GM21576 (cell line): ENCODE data around the gene EDARADD.
"Not testable (repeated sequence)": the region's sequence is repeated elsewhere in the genome, so short reads cannot be mapped to it uniquely, and the experiment has no call there.

Experiments
- ATAC-seq: cut with Tn5 transposase; IDR thresholded peaks from one replicate; pipeline ENCODE4 v1.9.1; 2021; ENCODE audit warnings: mild to moderate bottlenecking, moderate library complexity; ENCODE audit not compliant: unreplicated experiment

EDARADD gene

DNA sequence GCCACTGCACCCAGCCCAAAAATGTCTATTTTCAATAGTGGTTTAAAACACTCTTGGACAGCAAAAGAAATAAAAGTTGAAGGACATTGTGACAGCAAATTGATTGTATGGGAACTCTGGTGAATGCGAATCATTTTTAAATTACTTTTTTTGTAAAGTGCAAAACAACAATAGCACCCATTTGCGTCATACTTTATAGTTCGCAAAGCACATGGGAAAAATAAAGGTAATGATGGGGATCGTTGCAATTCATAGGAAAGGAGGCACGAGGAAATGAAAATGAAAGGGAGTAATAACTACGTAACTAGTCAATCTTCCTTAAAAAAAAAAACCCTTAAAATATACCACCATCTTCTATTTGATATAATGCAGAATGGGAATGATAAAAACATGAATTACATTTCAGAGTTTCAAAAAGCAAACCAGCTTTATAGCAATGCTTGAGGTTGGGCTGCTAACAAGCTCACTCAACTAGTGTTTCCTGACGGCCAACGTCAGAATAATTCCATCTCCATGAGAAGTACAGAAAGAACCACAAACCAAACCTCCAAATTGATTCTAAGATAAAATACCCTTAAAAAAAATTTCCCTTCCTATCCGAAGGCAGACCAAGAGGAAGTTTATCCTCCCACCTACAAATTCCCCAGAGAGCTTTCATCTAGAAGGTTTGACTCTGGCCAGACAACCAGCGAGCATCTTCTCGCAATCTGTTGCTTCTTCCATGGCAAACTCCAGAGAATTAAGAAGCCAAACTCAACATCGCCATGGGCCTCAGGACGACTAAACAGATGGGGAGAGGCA lies at the start of gene EDARADD:
TSS of gene EDARADD (plus strand) at position 606 of the 801 bp plus-strand sequence. CDS start at position 765, 159 bp downstream.
- no peak for ATAC-seq

DNA sequence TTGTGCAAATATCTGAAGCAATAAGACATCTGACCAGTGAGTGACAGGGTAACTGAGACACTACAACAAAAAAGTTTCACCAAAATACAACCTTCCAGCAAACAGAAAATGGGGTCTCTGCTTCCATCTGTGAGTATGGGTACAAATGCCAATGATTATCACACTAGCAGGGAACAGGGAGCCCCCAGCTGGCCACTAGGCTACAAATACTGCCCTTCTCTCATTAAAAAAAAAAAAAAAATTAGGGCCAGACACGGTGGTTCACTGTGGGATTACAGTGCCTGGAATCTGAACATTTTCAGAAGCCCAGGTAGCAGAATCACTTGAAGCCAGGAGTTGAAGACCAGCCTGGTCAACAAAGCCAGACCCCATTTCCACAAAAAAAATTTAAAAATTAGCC lies 48.4 kb upstream of the EDARADD start:
- ATAC-seq, result no peak

DNA sequence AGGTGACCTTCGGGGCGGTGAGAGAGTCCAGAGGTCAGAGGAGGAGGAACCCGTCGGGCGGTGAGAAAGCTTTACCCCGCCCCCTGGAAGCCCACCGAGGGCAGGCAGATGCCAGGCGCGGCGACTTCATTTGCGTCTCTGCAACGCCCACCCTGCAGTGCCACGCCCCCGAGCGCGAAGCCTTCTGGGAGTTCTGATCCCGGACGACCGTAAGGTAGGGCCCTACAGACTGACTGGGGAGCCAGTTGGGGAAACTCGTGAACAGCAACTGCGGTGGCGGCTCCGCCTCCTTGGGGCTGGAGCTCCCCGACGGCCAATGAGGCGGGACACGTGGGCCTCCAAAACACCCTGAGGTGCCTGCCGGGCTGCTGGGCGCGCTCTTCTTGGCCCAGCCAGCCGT lies 46.0 kb upstream of the EDARADD start:
- ATAC-seq, result no peak

DNA sequence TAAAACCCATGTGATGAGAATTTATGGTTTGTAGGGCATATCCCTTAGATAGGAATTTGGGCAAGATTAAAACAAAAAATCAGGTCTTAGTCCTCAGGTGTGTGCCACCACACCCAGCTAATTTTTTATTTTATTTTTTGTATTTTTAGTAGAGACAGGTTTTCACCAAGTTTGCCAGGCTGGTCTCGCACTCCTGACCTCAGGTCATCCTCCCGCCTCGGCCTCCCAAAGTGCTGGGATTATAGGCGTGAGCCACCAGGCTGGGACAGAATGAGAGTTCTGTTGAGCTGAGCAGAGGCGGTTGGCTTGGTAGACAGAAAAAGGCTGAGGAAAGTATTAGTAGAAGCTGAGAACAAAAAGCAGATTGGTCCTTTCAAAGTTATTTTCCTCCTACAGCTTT lies 43.8 kb upstream of the EDARADD start:
- ATAC-seq, result no peak

DNA sequence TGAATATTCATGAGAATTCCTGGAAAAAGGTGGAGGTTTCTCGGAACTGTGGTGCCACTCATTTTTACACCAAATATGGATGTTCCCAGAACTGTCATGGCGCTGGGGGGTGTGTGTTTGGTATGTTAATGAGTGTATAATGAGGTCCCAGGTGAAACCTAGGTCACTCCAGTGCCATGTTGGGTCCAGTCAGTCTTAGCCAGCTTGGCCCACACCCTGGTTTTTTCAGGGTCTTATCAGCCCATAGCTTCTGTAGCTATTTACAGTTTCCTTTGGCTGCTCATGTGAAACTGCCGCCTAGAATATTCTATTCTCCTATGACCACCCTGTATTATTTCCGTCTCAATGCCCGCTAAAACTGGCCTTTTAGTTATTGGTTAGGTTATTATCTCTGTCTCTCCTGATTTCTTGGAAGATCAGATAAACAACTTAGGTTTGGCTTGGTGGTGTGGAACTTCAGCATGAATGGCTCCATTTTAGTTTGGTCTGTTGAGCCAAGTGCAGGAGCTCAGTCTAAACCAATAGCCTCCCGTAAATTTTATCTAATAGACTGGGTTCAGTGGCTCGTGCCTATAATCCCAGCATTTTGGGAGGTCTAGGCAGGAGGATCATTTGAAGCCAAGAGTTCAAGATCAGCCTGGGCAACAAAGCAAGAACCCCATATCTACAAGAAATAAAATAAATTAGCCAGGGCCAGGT lies 42.1 kb upstream of the EDARADD start:
- no peak for ATAC-seq

DNA sequence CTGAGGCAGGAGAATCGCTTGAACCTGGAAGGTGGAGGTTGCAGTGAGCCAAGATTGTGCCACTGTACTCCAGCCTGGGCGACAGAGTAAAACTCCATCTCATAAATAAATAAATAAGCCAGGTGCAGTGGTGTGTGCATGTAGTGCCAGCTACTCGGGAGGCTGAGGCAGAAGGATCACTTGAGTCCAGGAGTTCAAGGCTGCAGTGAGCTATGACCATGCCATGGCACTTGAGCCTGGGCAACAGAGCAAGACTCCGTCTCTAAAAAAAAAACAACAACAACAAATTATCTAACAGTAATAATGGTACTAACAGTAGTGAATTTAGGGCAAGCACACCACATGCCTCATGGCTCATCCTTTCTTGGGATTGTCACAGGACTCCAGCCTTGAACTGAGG lies 41.3 kb upstream of the EDARADD start:
- ATAC-seq, result not testable (repeated sequence)

DNA sequence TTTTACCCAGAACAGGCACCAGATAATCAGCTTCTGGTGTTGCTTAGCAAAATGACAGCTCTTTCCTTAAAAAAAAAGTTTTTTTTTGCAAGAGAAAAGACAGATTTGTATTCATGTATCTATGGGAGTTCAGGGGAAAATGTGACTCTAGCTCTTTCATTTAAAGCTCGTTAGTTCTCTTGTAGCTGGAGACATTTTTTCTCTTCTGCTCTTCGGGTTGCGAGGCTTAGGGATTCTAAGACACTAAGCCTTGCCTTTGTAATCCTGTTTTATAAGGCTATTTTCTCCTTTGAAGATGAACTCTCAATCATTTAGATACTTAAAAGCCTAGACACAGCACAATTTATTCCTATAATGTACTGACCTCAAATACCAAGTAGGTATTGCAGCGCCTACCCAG lies 40.3 kb upstream of the EDARADD start:
- no peak for ATAC-seq

DNA sequence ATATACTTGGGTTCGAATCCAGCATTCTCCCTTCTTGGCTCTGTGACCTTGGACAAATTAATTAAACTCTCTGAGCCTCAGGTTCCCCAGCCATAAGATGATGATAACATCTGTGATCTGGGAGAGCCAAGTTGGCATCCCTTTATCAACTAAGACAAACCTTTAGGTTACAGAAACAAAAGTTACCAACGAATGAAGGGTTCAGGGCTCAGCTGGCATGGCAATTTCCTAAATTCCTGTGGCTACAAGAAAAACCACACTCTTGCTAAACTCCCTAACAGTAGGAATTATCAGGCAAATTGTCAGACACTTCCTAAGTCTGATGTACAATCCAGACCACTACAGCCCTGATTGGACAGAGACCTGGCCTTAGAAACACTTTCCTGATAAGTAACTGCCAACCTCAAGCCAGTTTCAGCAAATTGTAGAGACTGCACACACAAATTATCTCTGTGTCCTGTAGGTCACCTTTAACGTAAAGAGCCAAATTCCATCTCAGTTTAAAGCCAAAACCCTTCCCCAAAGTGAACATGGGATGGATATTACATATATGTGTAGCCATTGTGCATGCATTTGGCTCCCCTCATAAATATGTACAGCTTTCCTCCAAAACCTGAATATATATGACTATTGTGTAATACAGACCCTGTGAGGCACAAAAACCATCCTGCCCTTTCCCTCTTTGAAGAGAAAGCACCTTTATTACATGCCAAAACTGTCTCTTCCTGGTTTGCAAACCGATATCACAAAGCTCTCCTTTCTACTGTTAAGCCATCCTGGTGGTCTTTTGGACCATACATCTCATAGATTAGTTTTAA lies 39.5 kb upstream of the EDARADD start:
- no peak for ATAC-seq

DNA sequence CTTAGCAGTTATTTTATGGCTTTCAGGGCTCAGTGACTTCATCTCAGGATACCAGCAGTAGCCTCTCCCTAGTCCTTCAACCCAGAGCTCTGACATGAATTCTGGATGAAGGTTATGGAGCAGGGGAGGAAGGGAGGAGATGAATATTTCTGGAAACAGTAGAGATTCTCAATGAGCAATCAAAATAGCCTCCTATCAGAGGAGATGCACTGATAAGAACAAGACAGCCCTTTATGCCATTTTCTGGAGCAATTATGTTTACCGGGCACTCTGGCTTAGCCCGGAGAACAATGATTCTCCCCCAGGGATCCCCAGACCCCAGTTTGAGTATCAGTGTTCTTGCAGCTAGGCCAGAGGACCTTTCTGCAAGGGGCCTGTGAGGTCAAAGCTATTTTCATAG lies 37.9 kb upstream of the EDARADD start:
- no peak for ATAC-seq

DNA sequence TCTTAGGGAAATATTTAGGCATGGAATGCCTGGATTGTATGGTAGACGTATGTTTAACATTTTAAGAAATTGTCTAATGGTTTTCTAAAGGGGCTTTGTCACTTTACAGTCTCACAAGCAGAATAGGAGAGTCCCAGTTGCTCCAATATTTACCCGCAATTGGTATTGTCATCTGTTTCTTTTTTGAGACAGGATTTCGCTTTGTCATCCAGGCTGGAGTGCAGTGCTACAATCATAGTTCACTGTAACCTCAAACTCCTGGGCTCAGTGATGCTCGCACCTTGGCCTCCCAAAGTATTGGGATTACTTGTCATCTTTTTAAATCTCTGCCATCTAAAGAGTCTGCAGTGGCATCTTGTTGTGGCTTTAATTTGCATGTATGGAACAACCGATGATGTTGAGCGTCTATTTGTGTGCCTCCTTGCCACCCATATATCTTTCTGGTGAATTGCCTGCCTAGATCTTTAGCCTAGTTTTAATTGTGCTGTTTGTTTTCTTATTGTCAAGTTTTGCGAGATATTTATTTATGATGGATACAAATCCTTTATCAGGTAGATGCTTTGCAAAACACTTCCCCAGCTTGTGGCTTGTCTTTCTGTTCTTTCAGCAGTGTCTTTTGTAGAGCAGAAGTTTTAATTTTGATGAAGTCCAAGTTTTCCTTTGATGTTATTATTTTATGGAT lies 32.0 kb upstream of the EDARADD start:
- ATAC-seq, result no peak

DNA sequence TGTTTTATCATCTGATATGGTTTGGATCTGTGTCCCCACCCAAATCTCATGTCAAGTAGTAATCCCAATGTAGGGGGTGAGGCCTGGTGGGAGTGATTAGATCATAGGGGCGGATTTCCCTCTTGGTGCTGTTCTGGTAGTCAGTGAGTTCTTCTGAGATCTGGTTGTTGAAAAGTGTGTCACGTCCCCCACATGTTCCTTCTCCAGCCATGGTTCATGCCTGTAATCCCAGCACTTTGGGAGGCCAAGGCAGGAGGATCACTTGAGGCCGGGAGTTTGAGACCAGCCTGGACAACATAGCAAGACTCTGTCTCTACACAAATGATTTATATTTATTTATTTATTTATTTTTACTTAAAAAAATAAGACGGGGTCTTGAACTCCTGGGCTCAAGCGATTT lies 30.8 kb upstream of the EDARADD start:
- no peak for ATAC-seq

DNA sequence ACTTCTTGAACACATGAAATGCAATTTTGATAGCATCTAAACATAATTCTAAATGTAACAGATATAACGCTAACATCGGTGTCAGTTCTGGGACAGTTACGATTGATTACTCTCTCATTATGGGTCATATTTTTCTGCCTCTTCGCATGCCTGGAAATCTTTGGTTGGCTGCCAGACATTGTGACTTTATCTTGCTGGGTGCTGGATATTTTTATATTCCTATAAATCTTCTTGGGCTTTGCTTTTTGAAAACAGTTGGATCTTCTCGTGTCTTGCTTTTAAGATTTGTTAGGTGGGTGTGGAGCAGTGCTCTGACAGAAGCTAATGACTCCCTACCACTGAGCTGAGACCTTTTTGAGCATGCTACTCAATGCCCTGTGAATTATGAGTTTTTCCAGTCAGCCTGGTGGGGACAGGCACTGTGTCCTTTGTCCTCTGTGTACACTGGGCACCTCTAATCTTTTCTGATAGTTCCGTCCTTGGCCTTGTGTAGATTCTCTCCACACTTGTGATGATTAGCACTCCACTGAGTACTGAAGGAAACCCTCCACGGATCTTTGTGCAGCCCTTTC lies 28.0 kb upstream of the EDARADD start:
- no peak for ATAC-seq

DNA sequence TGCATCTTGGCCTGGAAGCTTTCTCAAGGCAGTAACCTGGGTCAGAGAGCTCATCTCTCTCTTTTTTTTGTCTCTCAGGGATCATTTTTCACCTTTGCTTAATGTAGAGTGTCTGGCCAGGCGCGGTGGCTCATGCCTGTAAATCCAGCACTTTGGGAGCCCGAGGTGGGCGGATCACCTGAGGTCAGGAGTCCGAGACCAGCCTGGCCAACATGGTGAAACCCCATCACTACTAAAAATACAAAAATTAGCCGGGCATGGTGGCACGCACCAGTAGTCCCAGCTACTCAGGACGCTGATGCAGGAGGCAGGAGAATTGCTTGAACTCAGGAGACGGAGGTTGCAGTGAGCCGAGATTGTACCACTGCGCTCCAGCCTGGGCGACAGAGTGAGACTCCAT lies 27.4 kb upstream of the EDARADD start:
- not testable (repeated sequence) for ATAC-seq

DNA sequence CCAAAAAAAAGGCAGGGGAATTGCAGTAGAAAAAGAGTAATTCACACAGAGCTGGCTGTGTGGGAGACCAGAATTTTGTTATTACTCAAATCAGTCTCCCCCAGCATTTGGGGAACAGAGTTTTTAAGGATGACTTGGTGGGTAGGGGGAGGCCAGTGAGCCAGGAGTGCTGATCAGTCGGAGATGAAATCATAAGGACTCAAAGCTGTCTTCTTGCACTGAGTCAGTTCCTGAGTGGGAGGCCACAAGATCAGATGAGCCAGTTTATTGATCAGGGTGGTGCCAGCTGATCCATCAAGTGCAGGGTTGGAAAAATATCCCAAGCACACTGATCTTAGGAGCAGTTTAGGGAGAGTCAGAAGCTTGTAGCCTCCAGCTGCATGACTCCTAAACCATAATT lies 23.7 kb upstream of the EDARADD start:
- ATAC-seq, result no peak

DNA sequence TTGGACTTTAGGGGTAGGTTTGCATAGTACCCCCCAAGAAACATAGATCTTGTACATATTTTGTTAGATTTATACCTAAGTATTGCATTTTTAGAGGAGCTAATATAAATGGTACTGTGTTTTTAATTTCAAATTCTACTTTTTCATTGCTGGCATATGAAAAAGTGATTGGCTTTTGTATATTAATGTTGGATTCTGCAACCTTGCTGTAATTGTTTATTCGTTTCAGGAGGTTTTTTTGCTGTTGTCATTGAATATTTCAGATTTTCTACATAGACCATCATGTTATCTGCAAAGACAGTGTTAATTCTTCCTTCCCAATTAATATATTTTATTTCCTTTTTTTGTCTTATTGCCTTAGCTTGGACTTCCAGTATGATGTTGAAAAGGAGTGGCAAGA lies 23.0 kb upstream of the EDARADD start:
- ATAC-seq, result no peak

DNA sequence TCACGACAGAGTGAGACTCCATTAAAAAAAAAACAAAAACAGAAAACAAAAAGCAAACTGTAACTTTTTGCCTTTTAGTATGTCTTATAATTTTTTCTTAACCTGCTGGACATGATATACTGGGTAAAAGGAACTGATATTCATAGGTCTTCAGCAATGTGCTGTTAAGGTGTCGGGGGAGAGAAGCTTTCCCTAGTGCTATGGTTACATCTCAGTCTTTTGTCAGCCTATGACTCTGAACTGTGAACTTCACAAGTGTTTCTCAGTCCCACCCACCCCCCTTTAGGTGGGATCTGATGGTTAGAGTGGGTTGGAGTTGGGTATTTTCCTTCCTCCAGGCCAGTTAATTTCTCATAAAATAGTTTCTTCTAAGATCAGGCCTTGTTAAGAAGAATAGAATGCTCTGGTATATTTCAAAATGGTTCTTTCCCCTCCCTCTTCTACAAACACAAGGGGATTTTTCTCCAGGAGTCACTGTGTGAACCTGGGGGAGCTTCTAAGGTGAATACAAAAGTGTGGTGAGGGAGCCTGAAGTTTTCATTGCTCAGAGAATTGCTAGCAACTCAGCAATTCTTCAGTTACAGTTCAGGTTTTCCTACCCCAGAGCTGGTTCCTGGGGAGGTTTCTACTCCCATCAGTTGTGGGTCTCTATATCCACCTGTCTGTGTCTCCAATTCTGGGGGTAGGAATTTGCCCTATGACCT lies 16.1 kb upstream of the EDARADD start:
- no peak for ATAC-seq

DNA sequence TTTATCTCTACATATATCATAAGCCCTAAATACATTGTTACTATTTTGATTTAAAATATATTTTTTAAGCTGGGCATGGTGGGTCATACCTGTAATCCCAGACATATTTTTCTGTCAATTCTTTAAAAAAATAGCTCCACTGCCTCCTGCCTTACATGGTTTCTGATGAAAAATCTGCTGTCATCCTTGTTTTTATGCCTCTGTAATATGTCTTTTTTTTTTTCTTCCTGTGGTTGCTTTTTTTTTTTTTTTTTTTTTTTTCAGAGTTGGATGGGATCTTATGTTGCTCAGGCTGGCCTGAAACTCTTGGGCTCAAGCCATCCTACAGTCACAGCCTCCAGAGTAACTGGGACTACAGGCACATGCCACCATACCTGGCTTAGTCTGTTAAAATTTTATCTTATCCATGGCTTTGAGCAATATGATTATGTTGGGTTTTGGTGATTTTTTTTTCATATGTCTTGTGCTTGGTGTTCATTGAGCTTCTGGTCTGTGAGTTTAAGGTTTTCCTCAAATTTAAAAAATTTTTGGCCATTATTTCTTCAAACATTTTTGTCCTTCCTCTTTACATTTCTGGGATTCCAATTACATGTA lies 12.4 kb upstream of the EDARADD start:
- ATAC-seq, result no peak

DNA sequence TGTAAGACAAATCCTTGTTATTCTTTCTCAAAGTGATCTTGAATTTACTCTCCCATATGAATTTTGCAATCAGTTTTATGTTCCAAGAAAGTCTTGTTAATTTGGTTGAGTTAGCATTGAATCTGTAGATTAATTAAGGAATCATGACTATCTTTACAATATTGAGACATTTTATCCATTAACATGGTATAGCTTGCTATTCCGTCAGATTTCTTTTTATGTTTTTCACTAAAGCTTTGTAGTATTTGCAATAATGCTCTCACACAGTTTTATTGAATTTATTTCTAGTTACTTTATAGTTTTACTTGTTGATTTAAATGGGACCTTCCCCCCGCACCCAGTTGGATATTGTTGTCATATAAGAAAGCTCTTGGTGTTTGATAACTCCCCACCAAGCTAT lies 5.8 kb upstream of the EDARADD start:
- ATAC-seq, result no peak

DNA sequence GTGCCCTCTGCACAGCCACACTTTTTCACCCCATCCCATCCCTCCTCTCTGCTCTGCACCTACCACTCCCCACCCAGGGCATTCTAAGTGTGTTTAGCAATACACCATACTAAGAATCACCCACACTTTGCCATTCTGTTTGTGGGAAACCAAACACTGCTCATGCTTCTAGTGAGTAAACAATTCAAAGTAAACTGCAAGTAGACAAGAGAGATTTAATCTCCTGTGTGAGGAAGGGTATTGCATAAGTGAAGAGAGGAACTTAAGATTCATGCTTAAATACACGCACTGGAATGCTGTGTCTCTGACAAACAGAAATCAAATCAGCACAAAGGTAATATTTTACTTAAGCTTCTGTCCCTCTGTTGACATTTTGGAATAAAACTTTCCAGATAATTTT lies 4.8 kb upstream of the EDARADD start:
- ATAC-seq, result no peak

DNA sequence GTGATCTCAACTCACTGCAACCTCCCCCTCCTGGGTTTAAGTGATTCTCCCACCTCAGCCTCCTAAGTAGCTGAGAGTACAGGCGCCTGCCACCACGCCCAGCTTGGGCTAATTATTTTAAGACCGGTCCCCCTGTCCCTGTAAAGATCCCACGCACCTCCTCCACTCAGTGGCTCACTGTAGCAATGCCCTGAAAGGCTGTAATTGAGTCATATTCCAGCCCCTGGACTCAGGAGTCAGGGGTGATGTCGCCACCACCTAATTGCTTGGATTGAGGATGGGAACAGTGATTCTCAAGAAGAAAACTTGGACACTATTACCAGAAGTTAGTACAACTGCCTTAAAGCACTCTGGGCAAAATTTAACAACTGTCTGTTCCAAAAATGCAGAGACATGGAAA lies 3.1 kb upstream of the EDARADD start:
- no peak for ATAC-seq
